Body of pancreas (tissue), 4 donors: ENCODE data around the gene MSL1.

Experiments used
- POLR2A ChIP-seq, 3 donors: fragments of 450-650 bp; IDR thresholded peaks; one replicate each; pipeline ENCODE4 v1.6.1; 2016; ENCODE audit warnings: antibody characterized with exemption in 3 of 3, mild to moderate bottlenecking in 2 of 3
- TF ChIP-seq, protein P1 (sequence below), 7 experiments: fragments of 450-650 bp in 4 of 7; fragments of 200-600 bp in 3 of 7; sonication (generic) in 3 of 7; IDR thresholded peaks; one replicate each; pipeline ENCODE4 v1.5.1; 2016 to 2019; ENCODE audit warnings: antibody characterized with exemption in 7 of 7

DNA sequence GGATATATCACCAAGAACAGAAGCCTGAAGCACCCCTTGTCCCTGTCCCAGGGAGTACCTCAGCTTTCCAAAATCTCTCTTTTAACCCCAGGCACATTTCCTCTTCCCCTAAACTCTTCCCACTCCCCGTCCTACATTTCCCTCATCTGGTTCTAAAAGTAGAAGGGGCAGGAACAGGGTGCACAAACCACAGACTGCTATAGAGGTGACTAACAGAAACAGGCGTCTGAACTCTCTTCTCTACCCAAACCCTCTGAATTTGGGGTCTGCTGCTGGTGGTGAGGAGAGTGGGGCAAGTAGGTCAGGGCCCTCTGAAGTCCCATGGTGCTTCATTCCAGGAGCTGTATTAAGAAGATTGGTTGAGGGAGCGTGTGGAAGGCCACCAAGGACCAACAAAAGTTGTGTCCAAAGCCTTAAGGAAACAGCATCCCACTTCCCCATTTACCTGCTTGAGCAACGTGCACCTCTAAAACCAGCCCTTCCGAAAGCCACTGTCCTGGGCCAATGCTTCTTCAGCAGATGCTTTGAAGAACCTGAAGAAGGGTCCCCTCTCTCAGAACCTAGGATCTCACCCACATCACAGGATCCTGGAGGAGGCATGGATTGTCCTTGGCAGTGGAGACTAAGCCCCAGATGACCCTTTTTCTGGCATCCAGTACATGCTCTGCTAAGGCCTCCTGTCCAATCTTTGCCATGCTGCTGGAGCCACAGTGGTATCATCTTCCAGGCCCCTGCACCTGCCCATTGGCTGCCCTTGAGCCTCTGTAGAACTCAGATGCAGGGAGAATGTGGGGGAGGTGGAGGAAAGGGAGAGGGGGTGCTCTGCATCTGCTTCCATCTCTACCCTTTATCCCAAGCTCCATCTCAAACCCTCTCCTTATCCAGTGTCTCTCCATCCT lies 15.7 kb upstream of the MSL1 start:
- TF ChIP-seq, protein P1, sequence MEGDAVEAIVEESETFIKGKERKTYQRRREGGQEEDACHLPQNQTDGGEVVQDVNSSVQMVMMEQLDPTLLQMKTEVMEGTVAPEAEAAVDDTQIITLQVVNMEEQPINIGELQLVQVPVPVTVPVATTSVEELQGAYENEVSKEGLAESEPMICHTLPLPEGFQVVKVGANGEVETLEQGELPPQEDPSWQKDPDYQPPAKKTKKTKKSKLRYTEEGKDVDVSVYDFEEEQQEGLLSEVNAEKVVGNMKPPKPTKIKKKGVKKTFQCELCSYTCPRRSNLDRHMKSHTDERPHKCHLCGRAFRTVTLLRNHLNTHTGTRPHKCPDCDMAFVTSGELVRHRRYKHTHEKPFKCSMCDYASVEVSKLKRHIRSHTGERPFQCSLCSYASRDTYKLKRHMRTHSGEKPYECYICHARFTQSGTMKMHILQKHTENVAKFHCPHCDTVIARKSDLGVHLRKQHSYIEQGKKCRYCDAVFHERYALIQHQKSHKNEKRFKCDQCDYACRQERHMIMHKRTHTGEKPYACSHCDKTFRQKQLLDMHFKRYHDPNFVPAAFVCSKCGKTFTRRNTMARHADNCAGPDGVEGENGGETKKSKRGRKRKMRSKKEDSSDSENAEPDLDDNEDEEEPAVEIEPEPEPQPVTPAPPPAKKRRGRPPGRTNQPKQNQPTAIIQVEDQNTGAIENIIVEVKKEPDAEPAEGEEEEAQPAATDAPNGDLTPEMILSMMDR (IDR thresholded peaks at IDR 0.05) = no peak
- TF ChIP-seq POLR2A (IDR thresholded peaks at IDR 0.05) = no peak
